Measurements from ENCODE around the gene SYF2.
"Not testable (repeated sequence)": the region's sequence is repeated elsewhere in the genome, so short reads cannot be mapped to it uniquely, and the experiment has no call there.

The SYF2 gene

GRCh38 chr1:25232027-25232865 lies at the start of gene SYF2:
Gene SYF2, minus strand, starts transcription at chr1:25232502. Its CDS starts 35 bp downstream, at chr1:25232467.
- peak; percentile 80 to 89 for DNase-seq (ENCODE audit: extremely low read depth in 1 of 2, low read depth in 1 of 2)

GRCh38 chr1:25279693-25280111 lies 47.4 kb upstream of the SYF2 start:
- DNase-seq (ENCODE audit: extremely low read depth in 1 of 2, low read depth in 1 of 2), result not testable (repeated sequence)

- DNase-seq (ENCODE audit: extremely low read depth in 1 of 2, low read depth in 1 of 2), result not testable (repeated sequence)
These were observed 46.5 kb upstream of the SYF2 start for GRCh38 chr1:25278790-25279189.

- DNase-seq (ENCODE audit: extremely low read depth in 1 of 2, low read depth in 1 of 2), result not testable (repeated sequence)
These were observed 46.1 kb upstream of the SYF2 start for GRCh38 chr1:25278358-25278757.

GRCh38 chr1:25277295-25277694 lies 45.0 kb upstream of the SYF2 start:
- DNase-seq (ENCODE audit: extremely low read depth in 1 of 2, low read depth in 1 of 2), result not testable (repeated sequence)

GRCh38 chr1:25275648-25276047 lies 43.3 kb upstream of the SYF2 start:
- DNase-seq (ENCODE audit: extremely low read depth in 1 of 2, low read depth in 1 of 2), result not testable (repeated sequence)

- DNase-seq (ENCODE audit: extremely low read depth in 1 of 2, low read depth in 1 of 2), result not testable (repeated sequence)
These were observed 39.9 kb upstream of the SYF2 start, which contains the start of gene RHD for GRCh38 chr1:25272238-25272637. Gene RHD, plus strand, starts transcription at chr1:25272509. Its CDS starts 39 bp downstream, at chr1:25272548.

- DNase-seq (ENCODE audit: extremely low read depth in 1 of 2, low read depth in 1 of 2), result not testable (repeated sequence)
These were observed 36.0 kb upstream of the SYF2 start for GRCh38 chr1:25268143-25268760.

- peak; percentile 74 to 80 for DNase-seq (ENCODE audit: extremely low read depth in 1 of 2, low read depth in 1 of 2)
These were observed 35.2 kb upstream of the SYF2 start for GRCh38 chr1:25267288-25268142.

- not testable (repeated sequence) for DNase-seq (ENCODE audit: extremely low read depth in 1 of 2, low read depth in 1 of 2)
These were observed 34.4 kb upstream of the SYF2 start for GRCh38 chr1:25266554-25267287.

GRCh38 chr1:25260336-25260735 lies 28.0 kb upstream of the SYF2 start:
- DNase-seq (ENCODE audit: extremely low read depth in 1 of 2, low read depth in 1 of 2), result not testable (repeated sequence)

- not testable (repeated sequence) for DNase-seq (ENCODE audit: extremely low read depth in 1 of 2, low read depth in 1 of 2)
These were observed 27.5 kb upstream of the SYF2 start for GRCh38 chr1:25259813-25260212.

GRCh38 chr1:25257196-25257595 lies 24.9 kb upstream of the SYF2 start:
- DNase-seq (ENCODE audit: extremely low read depth in 1 of 2, low read depth in 1 of 2), result no peak

GRCh38 chr1:25256578-25256965 lies 24.3 kb upstream of the SYF2 start:
- no peak for DNase-seq (ENCODE audit: extremely low read depth in 1 of 2, low read depth in 1 of 2)

- no peak for DNase-seq (ENCODE audit: extremely low read depth in 1 of 2, low read depth in 1 of 2)
These were observed 23.6 kb upstream of the SYF2 start for GRCh38 chr1:25255706-25256577.

GRCh38 chr1:25253911-25254310 lies 21.6 kb upstream of the SYF2 start:
- DNase-seq (ENCODE audit: extremely low read depth in 1 of 2, low read depth in 1 of 2), result no peak

- no peak for DNase-seq (ENCODE audit: extremely low read depth in 1 of 2, low read depth in 1 of 2)
These were observed 15.8 kb upstream of the SYF2 start for GRCh38 chr1:25247829-25248754.

All from stimulated activated CD8-positive, alpha-beta memory T cell treated with anti-CD3 and anti-CD28 coated beads, Interleukin-7, amount 100 ng/mL, for 48 hours (primary cell).